Calu3 (cell line): ENCODE measurements around the gene DDX3X. TPM values are rescaled to one million over a fixed set of nuclear protein-coding genes. Genes with fewer than 3 reads are reported as not detected.
"Not testable (repeated sequence)": the region's sequence is repeated elsewhere in the genome, so short reads cannot be mapped to it uniquely, and the experiment has no call there.

Experiments
- BruUV-seq: library from RNA; stranded (reverse); fragments of 400-500 nt; replicated peaks from 2 replicates; lab custom pipeline; 2021; lab: Mats Ljungman, UMichigan
- CTCF ChIA-PET: fragments of 300-600 bp; sonication (Branson Sonifier 250); formaldehyde crosslinking; loops from one replicate; lab custom pipeline; 2022; ENCODE audit warnings: antibody characterized with exemption; lab: Charles Lee
- DNase-seq: peaks from one replicate; pipeline ENCODE4 v3.0.0; 2022
- H3K27ac Mint-ChIP-seq: one replicate; pipeline ENCODE4 v1.8.0; 2022; ENCODE audit warnings: mixed read lengths; ENCODE audit not compliant: unreplicated experiment
- H3K27me3 Mint-ChIP-seq: one replicate; pipeline ENCODE4 v1.8.0; 2022; ENCODE audit warnings: mixed read lengths; ENCODE audit not compliant: unreplicated experiment
- H3K36me3 Mint-ChIP-seq: one replicate; pipeline ENCODE4 v1.8.0; 2022; ENCODE audit warnings: mild to moderate bottlenecking, moderate library complexity, mixed read lengths; ENCODE audit not compliant: insufficient read depth, unreplicated experiment
- H3K4me1 Mint-ChIP-seq: one replicate; pipeline ENCODE4 v1.8.0; 2022; ENCODE audit warnings: mild to moderate bottlenecking, low read depth, mixed read lengths; ENCODE audit not compliant: unreplicated experiment
- H3K4me3 Mint-ChIP-seq: one replicate; pipeline ENCODE4 v1.8.0; 2022; ENCODE audit warnings: mild to moderate bottlenecking, low read depth, moderate library complexity, mixed read lengths; ENCODE audit not compliant: unreplicated experiment
- H3K9me3 Mint-ChIP-seq: one replicate; pipeline ENCODE4 v1.8.0; 2022; ENCODE audit warnings: low read depth, mixed read lengths; ENCODE audit not compliant: unreplicated experiment
- intact Hi-C: fragments of 100-400 bp; cut with micrococcal nuclease; formaldehyde crosslinking; loops from one replicate; pipeline ENCODE4 v1.10.0; 2022; ENCODE audit not compliant: unreplicated experiment
- total RNA-seq: library from RNA; stranded (reverse); gene quantifications from 2 replicates; pipeline ENCODE4 v1.2.3, GENCODE V29; 2022
- TF ChIP-seq, protein P1 (sequence below): fragments of 200-600 bp; IDR thresholded peaks from one replicate; pipeline ENCODE4 v1.8.0; 2022; ENCODE audit warnings: antibody characterized with exemption; ENCODE audit not compliant: unreplicated experiment

Gene DDX3X
- total RNA-seq, 1 experiment from 2014 or later: 308 TPM

DNA sequence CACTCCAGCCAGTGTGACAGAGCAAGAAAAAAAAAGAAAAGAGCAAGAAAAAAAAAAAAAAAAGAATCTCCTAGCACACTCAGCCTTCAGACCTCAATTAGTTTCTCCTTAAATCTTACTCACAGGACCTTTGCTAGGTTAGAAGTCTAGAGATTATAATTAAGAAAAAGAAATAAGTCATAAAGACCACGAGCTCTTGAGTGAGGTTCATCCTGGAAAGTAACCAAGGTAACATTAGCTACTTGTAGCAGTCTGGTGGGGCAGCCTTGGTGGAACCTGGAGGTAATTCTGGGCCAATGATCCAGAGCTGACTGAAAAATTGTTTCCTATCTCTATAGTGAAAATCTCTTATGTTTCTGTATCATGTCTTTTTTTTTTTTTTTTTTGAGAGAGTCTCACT, 21.2 kb upstream of the DDX3X start:
- Mint-ChIP-seq H3K4me1 (no peaks in the 10 kb centered on the region), H3K27ac (no peak overlapping the region), H3K27me3 (no peaks in the 10 kb centered on the region), H3K9me3 (no peaks in the 10 kb centered on the region), H3K4me3 (no peak overlapping the region), H3K36me3 (no peaks in the 10 kb centered on the region)
- DNase-seq: no peak
- intact Hi-C loops: no loop called here
- CTCF ChIA-PET: interaction anchor here (0.6 to 0.7 kb wide), 2 partner anchors 10 to 708 kb away, joined by 3 read pairs; no protein-coding TSS in a partner anchor
- no TSS peak for BruUV-seq
- TF ChIP-seq, protein P1, sequence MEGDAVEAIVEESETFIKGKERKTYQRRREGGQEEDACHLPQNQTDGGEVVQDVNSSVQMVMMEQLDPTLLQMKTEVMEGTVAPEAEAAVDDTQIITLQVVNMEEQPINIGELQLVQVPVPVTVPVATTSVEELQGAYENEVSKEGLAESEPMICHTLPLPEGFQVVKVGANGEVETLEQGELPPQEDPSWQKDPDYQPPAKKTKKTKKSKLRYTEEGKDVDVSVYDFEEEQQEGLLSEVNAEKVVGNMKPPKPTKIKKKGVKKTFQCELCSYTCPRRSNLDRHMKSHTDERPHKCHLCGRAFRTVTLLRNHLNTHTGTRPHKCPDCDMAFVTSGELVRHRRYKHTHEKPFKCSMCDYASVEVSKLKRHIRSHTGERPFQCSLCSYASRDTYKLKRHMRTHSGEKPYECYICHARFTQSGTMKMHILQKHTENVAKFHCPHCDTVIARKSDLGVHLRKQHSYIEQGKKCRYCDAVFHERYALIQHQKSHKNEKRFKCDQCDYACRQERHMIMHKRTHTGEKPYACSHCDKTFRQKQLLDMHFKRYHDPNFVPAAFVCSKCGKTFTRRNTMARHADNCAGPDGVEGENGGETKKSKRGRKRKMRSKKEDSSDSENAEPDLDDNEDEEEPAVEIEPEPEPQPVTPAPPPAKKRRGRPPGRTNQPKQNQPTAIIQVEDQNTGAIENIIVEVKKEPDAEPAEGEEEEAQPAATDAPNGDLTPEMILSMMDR: no peak

DNA sequence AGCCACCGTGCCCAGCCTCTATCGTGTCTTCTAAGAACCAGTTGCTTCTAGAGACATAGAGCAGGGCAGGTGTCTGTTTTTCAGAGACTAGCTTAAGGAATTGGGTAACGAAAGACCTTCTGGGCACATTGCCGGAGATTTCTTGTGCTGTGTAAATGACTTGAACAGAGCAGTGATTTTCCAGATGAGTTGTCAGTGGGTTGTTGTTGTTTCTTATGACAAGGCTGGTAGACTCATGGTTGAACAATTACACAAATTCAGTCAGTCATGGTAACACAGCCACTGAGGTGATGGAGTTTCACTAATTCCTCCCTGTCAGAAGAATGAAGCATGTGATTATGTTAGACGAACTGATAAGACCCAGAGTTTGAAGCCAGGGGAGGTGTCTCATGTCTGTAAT, 20.5 kb upstream of the DDX3X start:
- no peak for DNase-seq
- no peak overlapping the region for H3K27ac Mint-ChIP-seq
- H3K4me1 Mint-ChIP-seq: no peaks in the 10 kb centered on the region
- no peaks in the 10 kb centered on the region for H3K36me3 Mint-ChIP-seq
- CTCF ChIA-PET: no interaction called here
- intact Hi-C loops: no loop called here
- no peak overlapping the region for H3K4me3 Mint-ChIP-seq
- no peaks in the 10 kb centered on the region for H3K27me3 Mint-ChIP-seq
- no TSS peak for BruUV-seq
- no peaks in the 10 kb centered on the region for H3K9me3 Mint-ChIP-seq
- TF ChIP-seq, protein P1: no peak

DNA sequence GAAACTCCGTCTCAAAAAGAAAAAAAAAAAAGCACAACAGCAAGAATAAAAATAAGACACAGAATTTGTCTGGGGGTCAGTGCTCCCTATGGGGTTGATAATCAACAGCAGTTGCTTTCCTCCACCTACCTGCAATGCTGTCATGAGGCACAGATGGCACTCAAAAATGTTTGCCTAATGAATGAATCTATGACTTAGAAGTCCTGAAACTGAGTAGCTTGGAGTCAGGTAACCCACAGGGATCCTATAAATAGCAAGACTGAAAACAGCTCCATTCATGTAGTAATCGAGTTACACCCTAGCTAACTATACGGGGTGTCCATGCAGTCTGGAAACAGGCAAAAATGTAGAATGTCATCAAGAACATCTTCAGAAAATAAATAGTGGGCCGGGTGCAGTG, 19.8 kb upstream of the DDX3X start:
- intact Hi-C loops: no loop called here
- Mint-ChIP-seq H3K4me3 (no peak overlapping the region), H3K27ac (no peak overlapping the region), H3K36me3 (no peaks in the 10 kb centered on the region), H3K9me3 (no peaks in the 10 kb centered on the region), H3K27me3 (no peaks in the 10 kb centered on the region), H3K4me1 (no peaks in the 10 kb centered on the region)
- no peak for DNase-seq
- TF ChIP-seq, protein P1: no peak
- CTCF ChIA-PET: no interaction called here
- BruUV-seq: no TSS peak

DNA sequence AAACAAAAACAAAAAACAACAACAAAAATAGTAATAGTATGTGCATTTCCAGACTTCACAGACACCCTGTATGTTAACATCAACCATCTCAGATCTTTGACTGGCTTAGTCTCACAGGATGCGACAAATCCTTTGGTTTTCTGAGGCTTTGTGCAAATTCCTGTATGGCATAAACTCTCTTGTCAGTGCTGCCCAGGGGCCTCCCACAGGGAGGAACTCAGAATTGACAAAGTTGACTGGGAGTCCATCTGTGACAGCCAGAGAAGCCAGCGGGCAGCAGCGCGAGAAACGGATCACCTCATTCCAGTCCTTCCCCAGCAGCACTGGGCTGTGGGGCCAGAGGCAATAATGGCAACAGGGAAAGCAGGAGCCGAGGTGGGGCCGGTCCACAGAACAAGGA, 19.1 kb upstream of the DDX3X start:
- TF ChIP-seq, protein P1: no peak
- intact Hi-C loops: no loop called here
- Mint-ChIP-seq H3K27me3 (no peaks in the 10 kb centered on the region), H3K27ac (no peak overlapping the region), H3K4me1 (no peaks in the 10 kb centered on the region), H3K9me3 (no peaks in the 10 kb centered on the region), H3K4me3 (no peak overlapping the region), H3K36me3 (no peaks in the 10 kb centered on the region)
- CTCF ChIA-PET: interaction anchor here (0.6 kb wide), 1 partner anchor 18 kb away, joined by 4 read pairs; no protein-coding TSS in a partner anchor
- DNase-seq: no peak
- BruUV-seq: no TSS peak

DNA sequence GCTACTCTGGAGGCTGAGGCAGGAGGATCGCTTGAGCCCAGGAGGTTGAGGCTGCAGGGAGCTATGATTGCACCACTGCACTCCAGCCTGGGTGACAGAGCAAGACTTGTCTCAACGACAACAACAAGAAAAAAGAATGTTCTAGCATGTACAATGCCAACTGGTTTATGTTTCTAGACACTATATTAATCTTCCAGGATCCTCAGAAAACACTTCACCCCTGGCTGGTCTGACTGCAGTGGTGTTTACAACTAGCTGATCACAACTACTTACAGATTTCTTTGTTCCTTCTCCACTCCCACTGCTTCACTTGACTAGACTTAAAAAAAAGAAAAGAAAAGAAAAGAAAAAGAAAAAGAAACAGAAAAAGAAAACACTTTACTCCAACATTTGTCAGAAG, 17.7 kb upstream of the DDX3X start:
- H3K4me3 Mint-ChIP-seq, intact Hi-C loops, H3K9me3 Mint-ChIP-seq, H3K27ac Mint-ChIP-seq, H3K27me3 Mint-ChIP-seq, DNase-seq, H3K36me3 Mint-ChIP-seq, H3K4me1 Mint-ChIP-seq, BruUV-seq: not testable (repeated sequence)
- CTCF ChIA-PET: interaction anchor here (0.6 kb wide), 2 partner anchors 8 to 122 kb away, joined by 4 to 6 read pairs; no protein-coding TSS in a partner anchor
